SK-N-MC (cell line): Measurements from ENCODE around the gene IL17RA.

ENCODE experiments used
- EZH2 ChIP-seq: fragments of 200-600 bp; sonication (generic); IDR thresholded peaks from one replicate; pipeline ENCODE4 v1.6.1; 2017; ENCODE audit warnings: antibody characterized with exemption
- FOXP2 ChIP-seq: optimal IDR thresholded peaks from 2 replicates; pipeline ENCODE3; 2011; ENCODE audit warnings: mild to moderate bottlenecking, moderate library complexity; ENCODE audit not compliant: insufficient read depth; ENCODE audit errors: extremely low read length, control extremely low read depth
- POLR2AphosphoS5 ChIP-seq: IDR thresholded peaks from 2 replicates; pipeline ENCODE4 v1.6.1; 2012; ENCODE audit warnings: mild to moderate bottlenecking, low read depth, low read length, borderline replicate concordance

GRCh38 chr22:17132112-17132511 lies 47.3 kb downstream of the IL17RA start:
- TF ChIP-seq FOXP2 (no peak), POLR2AphosphoS5 (no peak), EZH2 (no peak)
